Measurements from ENCODE around the gene WDR53.
"Not testable (repeated sequence)": the region's sequence is repeated elsewhere in the genome, so short reads cannot be mapped to it uniquely, and the experiment has no call there.

WDR53 gene

DNA sequence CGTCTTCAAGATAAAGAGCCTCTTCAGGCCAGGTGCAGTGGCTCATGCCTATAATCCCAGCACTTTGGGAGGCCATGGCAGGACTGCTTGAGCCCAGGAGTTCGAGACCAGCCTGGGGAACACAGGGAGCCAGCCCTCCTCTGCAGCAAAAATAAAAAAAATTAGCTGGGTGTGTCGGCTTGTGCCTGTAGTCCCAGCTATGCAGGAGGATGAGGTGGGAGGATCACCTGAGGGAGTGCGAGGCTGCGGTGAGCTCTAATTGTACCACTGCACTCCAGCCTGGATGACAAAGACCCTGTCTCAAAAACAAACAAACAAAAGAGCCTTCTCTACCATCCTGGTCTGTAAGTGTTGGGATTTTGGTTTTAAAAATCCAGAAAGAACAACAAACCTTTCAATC lies 11.1 kb downstream of the WDR53 start:
- DNase-seq = no peak

DNA sequence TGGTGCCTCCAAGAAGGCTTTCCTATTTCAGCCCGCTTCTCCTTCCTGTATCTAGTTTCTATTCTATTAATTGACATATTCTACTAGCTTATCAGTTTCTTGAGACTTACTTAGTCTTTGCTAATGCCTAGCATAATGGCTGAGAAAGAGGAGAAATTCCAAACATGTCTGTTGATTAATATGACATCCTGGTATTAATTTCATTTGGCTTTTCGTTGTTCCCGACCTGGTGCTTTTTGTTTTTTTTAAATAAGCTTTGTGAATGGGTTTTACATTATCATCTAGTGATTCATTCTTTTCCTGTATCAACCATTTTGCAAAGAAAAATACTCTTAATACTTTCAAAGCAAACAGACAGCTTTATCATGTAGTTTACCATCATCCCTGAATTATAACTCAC lies 13.1 kb downstream of the WDR53 start:
- no peak for DNase-seq

DNA sequence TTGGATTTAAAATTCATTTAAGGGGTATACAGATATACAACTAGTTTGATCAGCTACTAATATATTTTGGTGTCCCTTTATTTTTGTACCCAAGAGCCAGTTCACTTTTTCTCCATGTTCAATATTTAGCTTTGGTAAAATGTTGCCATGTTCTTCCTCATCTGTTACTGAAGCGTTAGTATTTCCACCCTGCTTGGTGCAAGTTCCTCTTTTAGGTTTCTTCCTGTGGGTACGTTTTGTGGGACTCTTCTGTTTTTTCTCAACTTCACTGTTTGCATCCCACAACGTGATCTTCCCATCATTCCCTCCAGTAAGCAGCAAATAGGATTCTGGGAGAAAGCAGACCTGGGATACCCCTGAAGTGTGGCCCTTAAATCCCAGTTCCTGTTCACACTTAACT lies 14.1 kb downstream of the WDR53 start:
- DNase-seq = no peak

DNA sequence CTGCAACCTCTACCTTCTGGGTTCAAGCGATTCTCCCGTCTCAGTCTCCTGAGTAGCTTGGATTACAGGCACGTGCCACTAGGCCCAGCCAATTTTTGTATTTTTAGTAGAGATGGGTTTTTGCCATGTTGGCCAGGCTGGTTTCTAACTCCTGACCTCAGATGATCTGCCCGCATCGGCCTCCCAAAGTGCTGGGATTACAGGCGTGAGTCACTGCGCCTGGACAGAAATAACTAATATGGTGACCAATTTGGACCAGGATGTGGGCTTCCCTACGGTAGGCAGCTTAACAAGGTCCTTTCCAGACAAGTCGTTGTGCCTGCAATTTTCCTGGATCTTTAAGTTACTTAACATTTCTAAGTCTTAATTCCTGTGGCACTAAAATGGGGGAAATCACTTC lies 14.8 kb downstream of the WDR53 start:
- no peak for DNase-seq

DNA sequence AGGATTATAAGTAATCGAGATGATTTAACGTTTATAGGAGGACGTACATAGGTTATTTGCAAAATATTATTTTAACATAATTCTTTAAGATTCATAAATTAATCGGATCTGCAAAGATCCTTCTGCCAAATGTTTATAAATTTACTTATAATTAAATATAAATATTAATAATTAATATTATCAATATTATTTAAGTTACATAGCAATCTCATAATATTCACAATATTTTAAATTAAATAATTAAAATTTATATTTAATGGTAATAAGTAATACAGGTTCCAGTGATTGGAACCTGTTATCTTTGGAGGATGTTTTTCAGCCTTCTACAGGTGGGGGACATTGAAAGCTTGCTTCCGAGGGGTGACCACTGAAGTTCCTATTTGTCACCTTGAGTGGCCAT lies 16.1 kb downstream of the WDR53 start:
- no peak for DNase-seq

DNA sequence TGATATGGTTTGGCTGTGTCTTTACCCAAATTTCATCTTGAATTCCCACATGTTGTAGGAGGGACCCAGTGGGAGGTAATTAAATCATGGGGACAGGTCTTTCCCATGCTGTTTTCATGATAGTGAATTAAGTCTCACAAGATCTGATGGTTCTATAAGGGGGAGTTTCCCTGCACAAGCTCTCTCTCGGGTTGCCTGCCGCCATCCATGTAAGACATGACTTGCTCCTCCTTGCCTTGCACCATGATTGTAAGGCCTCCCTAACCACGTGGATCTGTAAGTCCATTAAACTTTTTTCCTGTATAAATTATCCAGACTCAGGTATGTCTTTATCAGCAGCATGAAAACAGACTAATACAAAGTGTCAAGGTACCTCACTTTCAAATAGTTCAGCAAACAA lies 18.2 kb downstream of the WDR53 start:
- DNase-seq = not testable (repeated sequence)

DNA sequence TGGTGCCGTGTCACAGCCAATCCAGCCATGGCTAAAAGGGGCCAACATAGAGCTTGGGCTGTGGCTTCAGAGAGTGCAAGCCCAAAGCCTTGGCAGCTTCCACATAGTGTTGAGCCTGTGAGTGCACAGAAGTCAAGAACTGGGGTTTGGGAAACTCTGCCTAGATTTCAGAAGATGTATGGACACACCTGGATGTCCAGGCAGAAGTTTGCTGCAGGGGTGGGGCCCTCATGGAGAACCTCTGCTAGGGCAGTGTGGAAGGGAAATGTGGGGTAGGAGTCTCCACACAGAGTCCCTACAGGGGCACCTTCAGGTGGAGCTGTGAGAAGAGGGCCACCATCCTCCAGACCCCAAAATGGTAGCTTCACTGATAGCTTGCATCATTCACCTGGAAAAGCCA lies 19.0 kb downstream of the WDR53 start:
- not testable (repeated sequence) for DNase-seq

DNA sequence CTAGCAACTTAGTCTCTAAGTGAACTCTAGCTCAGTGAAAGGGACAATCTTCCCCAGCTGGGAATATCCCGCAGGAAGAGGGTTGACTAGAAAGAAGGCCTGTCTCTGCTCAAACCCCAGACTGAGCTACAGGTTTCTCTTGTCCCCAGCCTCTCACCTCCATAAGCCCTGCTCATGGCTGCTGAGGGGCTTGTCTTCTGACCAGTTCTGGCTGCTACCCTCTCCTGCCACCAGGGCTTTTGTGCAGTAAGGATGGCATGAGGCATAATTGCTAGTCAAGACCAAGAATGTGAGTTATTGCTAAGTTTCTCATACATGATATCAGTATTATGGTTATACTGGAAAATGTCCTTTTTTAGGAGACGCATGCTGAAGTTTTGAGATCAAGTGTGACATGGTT lies 21.3 kb downstream of the WDR53 start:
- no peak for DNase-seq

DNA sequence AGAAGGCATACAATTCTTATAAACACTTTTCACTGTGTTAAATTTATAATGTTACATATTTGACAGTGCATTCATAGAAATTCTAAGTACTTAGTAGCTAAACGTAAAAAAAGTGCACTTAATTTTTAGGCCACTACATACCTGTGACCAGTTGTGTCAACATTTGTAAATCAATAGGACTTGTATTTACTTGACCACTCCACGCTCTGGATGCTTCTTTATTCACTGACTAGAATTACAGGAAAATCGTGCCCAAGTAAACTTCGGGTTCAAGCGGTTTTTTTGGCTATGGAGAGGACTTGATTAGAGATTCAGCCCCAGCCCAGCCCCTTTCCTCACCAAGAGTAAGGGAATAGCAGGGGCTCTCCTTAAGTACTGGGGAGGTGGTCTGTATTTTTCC lies 21.8 kb downstream of the WDR53 start:
- no peak for DNase-seq

DNA sequence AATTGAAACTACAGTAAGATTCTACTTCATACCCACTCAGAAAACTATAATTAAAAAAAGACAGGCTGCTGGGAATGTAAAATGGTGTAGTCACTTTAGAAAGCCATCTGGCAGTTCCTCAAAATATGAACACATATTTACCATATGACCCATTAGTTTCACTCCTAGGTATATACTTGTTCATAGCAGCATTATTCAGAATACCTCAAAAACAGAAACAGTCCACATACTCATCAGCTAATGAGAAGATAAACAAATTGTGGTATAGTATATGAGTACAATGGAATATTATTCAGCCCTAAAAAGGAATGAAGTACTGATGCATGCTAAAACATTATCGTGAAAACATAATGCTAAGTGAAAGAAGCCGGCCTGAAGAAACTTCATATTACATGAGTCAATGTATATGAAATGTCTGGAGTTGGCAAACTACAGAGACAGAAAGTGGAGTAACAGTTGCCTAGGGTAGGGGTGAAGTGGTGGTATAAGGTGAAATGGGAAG lies 23.8 kb downstream of the WDR53 start:
- DNase-seq = no peak

DNA sequence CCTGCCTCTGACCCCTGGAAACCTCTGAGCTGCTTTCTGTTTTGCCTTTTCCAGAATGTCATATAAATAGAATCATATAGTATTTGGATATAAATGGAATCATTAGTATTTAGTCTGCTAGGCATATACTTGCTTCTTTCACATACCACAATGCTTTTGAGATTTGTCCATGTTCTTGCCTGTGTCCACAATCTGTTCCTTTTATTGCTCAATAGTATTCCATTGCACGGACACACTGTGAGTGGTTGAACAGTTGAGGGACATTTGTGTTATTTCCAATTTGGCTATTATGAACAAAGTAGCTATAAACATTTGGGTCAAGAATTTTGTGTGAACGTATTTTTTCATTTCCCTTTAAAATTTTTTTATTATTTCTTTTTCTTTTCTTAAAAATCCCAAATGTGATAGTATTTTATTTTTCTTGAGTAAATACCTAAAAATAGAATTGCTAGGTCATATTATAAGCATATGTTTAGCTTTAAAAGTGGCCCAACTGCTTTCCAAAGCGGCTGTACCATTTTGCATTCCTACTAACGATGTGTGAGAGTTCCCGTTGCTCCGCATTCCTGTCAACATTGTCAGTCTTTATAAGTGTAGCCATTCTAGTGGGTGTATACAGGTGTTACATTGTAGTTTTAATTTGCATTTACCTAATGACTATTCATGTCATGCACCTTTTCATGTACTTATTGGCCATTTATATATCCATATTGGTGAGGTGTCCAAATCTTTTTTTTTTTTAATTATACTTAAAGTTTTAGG lies 26.5 kb downstream of the WDR53 start:
- DNase-seq = no peak

DNA sequence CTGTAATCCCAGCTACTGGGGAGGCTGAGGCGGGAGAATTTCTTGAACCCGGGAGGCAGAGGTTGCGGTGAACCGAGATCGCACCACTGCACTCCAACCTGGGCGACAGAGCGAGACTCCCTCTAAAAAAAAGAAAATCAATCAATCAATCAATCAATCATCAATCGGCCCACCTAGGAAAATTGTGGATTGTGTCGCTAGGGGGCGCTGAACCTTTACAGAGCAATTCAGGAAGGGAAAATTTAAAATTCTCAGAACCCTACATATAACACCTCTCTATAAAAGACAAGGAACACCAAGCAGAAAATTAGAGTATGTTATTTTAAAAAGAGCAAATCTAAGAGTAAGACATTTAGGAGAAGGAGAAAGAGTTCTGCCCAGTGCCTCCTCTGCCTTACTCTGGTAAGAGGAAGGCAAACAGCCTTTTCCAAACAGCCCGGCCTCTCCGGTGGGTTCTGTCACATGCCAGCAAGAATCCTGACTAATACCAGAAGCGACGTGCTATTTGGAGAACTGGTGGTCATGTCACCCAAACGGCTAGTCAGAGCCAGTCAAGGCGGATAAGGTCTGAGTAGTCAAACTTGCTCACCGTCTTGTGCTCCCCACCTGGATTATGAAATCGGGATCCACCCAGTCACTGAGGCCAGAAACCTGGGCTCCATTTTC lies 30.9 kb downstream of the WDR53 start:
- no peak for DNase-seq

DNA sequence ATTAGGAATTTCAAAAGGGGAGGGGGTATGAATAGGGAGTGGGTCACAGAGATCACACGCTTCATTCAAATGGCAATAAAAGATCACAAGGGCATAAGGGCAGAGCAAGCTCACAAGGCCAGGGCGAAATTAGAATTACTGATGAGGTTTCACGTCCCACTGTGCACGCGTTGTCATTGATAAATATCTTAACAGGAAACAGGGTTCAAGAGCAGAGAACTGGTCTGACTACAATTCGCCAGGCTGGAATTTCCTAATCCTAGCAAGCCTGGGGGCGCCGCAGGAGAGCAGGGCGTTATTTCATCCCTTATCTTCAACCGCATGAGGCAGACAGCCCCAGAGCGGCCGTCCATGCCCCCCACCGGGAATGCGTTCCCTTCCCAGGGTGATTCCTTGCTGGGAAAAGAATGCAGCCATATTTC lies 35.1 kb downstream of the WDR53 start:
- DNase-seq = no peak

DNA sequence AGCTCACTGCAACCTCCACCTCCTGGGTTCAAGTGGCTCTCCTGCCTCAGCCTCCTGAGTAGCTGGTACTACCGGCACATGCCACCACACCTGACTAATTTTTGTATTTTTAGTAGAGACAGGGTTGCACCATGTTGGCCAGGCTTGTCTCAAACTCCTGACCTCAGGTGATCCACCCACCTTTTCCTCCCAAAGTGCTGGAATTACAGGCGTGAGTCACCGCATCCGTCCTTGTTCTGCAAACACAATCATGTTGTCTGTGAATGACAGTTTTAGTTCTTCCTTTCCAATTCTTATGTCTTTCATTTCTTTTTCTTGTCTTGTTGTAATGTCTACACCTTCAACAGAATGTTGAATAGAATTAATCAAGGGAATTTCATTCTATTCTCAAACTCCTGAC lies 36.9 kb downstream of the WDR53 start:
- no peak for DNase-seq

DNA sequence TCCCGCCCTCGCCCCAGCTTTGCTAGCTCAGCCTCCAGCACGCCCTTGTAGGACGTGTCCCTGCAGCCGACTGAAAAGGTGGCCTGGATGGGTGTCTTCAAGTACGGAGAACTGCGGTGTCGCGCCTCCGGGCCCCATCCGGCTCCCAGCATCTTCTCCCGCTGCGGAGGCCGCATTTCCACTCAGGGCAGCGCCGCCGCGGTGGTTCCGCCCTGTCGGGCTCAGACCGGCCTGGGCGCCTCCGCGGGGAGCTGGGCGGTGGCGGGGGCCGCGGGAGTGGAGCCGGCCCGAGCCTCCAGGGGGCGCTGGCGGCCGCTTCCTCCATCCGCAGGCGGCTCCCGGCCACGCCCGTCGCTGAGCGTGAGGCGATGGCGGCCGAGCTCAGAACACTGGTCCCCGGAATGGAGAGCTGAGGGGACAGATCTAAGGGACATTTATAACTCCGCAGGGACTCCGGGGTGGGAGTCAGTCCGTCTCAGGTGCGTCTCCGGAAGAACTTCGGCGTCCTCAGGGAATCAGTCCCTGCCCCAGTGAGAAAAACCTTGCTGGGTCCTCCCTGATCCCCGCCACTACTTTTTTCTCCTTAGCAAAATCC lies 39.6 kb downstream of the WDR53 start:
- DNase-seq = no peak

DNA sequence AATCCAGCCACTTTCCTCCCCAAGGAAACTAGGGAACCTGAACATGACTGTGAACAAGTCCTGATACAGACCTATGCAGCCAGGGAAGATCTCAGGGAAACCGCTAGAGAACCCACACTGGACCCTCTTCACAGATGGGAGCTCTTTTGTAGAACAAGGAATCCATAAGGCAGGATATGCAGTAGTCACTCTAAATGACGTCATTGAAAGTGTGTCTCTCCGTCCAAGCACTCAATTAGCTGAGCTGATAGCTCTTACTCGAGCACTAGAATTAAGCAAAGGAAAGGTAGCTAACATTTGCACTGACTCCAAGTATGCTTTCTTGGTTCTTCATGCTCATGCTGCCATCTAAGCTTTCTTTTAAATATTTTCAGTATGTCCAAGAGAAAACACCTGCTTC lies 43.2 kb downstream of the WDR53 start:
- no peak for DNase-seq

DNA sequence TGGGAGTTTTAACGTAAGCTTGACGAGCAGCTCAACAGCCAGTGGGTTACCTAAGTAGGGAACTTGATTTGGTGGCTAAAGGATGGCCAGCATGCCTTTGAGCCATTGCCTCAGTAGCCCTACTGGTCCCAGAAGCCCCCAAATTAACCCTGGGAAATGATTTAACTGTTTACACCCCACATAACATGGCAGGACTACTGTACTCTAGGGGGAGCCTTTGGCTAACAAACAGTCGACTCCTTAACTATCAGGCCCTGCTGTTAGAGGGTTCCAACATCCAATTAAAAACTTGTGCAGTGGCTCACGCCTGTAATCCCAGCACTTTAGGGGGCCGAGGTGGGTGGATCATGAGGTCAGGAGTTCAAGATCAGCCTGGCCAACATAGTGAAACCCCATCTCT lies 43.8 kb downstream of the WDR53 start:
- no peak for DNase-seq

DNA sequence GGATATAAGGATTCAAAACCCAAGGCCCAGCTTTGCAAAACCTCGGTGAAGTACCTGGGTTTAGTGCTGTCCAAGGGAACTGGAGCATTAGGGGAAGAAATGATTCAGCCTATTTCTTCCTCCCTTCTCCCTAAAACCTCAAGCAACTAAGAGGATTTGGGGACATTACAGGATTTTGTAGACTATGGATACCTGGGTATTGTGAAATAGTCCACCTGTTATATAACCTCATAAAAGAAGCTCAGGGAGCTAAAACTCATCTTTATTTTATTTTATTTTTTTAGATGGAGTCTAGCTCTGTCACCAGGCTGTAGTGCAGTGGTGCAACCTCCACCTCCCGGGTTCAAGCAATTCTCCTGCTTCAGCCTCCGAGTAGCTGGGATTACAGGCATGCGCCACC lies 44.5 kb downstream of the WDR53 start:
- DNase-seq = no peak

DNA sequence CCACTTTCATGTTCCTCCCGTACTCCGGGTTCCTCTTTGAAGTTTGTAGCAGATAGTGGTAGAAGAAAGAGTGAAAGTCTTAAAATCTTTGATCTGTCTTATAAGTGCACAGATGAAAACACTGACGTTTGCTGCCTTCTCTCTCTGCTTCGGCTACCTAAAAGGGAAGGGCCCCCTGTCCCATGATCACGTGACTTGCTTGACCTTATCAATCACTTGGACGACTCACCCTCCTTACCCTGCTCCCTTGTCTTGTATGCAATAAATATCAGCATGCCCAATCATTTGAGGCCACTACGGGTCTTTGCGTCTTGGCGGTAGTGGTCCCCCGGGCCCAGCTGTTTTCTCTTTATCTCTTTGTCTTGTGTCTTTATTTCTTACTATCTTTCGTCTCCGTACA lies 47.1 kb downstream of the WDR53 start:
- DNase-seq = not testable (repeated sequence)

DNA sequence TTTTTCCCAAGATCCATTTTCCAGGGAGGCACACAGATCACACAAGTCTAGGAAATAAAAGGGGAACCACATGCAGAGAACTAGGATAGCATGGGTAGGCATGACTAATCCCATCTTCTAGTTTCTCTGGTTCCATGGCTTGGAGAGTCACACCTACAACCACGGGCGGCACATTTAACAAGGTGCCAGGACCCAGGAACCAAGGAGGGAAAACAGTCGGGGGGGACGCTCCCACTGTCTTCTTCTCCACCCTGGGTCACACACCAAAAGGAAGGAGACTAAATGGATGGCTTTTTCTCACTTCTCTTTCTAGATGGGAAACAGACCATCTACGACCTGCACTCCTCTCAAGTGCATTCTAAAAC lies 48.7 kb downstream of the WDR53 start:
- no peak for DNase-seq

DNA sequence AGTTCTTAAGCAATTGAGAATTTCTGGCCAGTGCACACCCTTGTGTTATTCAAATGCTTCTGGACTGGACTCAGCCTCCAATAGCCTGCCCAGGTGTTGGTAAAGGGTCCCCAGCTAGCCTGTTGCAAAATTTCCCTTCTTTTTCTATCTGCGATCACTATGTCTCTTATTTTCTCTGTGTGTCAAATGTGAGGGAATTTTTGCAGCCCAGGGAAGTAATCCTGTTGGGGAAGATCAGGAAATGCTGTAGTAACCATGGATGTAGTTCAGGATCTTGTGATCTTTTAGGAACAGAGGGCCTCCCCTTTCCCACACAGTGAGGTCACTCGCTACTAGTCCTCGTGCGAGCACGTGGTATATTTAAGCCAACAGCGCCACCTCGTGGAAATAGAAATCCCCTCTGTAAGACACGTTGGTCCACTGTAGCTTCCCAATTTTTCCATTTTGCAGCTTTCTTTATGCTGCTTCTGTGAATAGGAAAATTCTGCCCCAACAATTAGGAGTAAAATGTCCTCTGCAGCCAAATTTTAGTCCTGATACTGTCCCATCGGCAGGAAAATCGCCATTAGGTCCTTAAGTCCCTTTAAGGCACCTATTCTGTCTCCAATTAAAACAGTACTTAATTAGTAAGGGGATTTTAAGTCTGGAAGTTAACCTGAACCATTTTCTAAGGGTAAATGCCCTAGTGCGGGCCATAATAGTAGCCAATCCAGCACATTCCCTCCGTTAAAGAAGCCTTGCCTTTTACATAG lies 49.2 kb downstream of the WDR53 start:
- DNase-seq = no peak

DNA sequence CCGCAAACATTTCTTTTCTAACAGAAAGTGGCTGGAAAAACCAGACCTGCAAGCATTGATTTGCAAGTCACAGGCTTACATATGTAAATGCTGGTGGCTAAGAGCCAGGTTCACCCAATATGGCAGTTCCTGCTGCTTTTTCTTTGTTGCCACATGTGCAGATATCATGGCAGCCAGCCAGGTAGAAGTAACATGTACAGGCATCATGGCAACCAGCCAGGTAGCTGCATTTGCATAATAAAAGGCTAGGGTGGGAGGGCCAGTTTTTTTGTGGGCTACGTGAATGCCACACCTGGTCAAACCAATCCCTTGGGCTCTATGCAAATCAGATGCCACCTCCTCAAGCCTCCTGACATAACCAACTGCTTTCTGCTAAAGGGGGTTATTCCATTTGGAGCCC lies 50.4 kb downstream of the WDR53 start:
- no peak for DNase-seq

DNA sequence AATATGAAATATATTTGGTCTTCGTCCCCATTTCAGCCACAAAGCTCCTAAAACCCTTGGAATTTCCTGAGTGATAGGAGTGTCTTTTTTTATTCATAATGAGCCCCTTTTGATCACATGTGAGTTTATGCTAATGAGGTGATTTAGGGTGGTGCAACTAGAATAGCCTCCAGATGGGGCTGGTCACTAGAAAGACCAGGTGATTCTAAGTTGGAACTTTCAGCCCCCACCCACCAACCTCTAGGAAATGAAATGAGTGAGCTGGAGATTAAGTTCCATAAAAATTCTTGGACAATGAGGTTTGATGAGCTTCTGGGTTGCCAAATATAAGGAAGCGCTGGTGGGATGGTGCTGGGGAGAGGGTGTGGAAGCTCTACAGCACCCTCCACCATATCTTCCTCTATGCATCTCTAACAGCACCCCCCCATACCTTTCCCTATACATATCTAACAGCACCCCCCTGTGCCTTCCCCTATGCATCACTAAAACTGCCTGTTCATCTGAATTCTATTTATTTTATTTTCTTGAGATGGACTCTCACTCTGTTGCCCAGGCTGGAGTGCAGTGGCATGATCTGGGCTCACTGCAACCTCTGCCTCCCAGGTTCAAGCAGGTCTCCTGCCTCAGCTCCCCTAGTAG lies 51.1 kb downstream of the WDR53 start:
- DNase-seq = no peak
